B cell (primary cell): ENCODE measurements around the gene PHF8. TPM values are rescaled to one million over a fixed set of nuclear protein-coding genes. Genes with fewer than 3 reads are reported as not detected.

ENCODE experiments used
- ATAC-seq: fragments of 200-7000 bp; cut with Tn5 transposase; one replicate; pipeline ENCODE4 v1.10.0; 2021; ENCODE audit warnings: low read depth, mild to moderate bottlenecking, moderate number of reproducible peaks, moderate library complexity
- CTCF ChIA-PET: fragments of 350-600 bp; sonication (Branson Sonifier 250); formaldehyde crosslinking; loops from one replicate; lab custom pipeline; 2021; ENCODE audit warnings: antibody characterized with exemption, inconsistent platforms; lab: Charles Lee
- POLR2A ChIA-PET: fragments of 350-600 bp; sonication (Branson Sonifier 250); formaldehyde crosslinking; loops from one replicate; lab custom pipeline; 2021; ENCODE audit warnings: antibody characterized with exemption; lab: Charles Lee
- DNase-seq: peaks from one replicate; pipeline ENCODE4 v3.0.0; 2013
- H2AFZ ChIP-seq: 2 replicates; pipeline ENCODE4 v1.6.1; 2012; ENCODE audit warnings: mild to moderate bottlenecking, low read depth, low read length; ENCODE audit not compliant: insufficient read depth, poor library complexity, severe bottlenecking
- H3K27ac ChIP-seq, 2 donors: 1 replicate in 1 of 2; 2 replicates in 1 of 2; pipeline ENCODE4 v1.5.1; 2012 to 2013; ENCODE audit warnings: low read length in 2 of 2, mild to moderate bottlenecking in 2 of 2, moderate library complexity in 1 of 2
- H3K27me3 ChIP-seq, 4 experiments: fragments of 200-600 bp in 1 of 4; sonication (generic) in 1 of 4; replicated peaks in 1 of 4; 1 replicate in 2 of 4; 2 replicates in 2 of 4; pipeline versions ENCODE4 v1.6.1 to v1.7.0; 2013 to 2016; ENCODE audit warnings: low read length in 3 of 4, mild to moderate bottlenecking in 2 of 4, mixed read lengths in 1 of 4, moderate library complexity in 1 of 4; ENCODE audit not compliant: insufficient read depth in 4 of 4, control insufficient read depth in 3 of 4; ENCODE audit errors: control extremely low read depth in 1 of 4
- H3K36me3 ChIP-seq, 2 experiments: replicated peaks in 1 of 2; 1 replicate in 1 of 2; 2 replicates in 1 of 2; pipeline versions ENCODE4 v1.6.1 to v1.7.1; 2013; ENCODE audit warnings: low read length in 1 of 2; ENCODE audit not compliant: insufficient read depth in 2 of 2, control insufficient read depth in 1 of 2; ENCODE audit errors: control extremely low read depth in 1 of 2, extremely low read depth in 1 of 2
- H3K4me1 ChIP-seq, 2 donors: fragments of 200-600 bp in 1 of 2; sonication (generic) in 1 of 2; 1 replicate in 1 of 2; 2 replicates in 1 of 2; pipeline versions ENCODE4 v1.5.1 to v1.6.1; 2013 to 2017; ENCODE audit warnings: low read length in 2 of 2; ENCODE audit not compliant: control insufficient read depth in 2 of 2, insufficient read depth in 2 of 2
- H3K4me2 ChIP-seq: replicated peaks from 2 replicates; pipeline ENCODE3; 2012; ENCODE audit warnings: mild to moderate bottlenecking, low read depth, low read length; ENCODE audit not compliant: poor library complexity, severe bottlenecking
- H3K4me3 ChIP-seq, 5 experiments: fragments of 200-600 bp in 1 of 5; sonication (generic) in 1 of 5; 1 replicate in 3 of 5; 2 replicates in 2 of 5; pipeline versions ENCODE4 v1.5.1 to v1.7.0; 2011 to 2016; ENCODE audit warnings: low read length in 4 of 5, mild to moderate bottlenecking in 4 of 5, low read depth in 2 of 5, control low read depth in 1 of 5, moderate library complexity in 1 of 5; ENCODE audit not compliant: insufficient read depth in 1 of 5; ENCODE audit errors: control extremely low read depth in 1 of 5, extremely low read depth in 1 of 5
- H3K79me2 ChIP-seq: fragments of 200-600 bp; sonication (generic); one replicate; pipeline ENCODE4 v1.6.0; 2016; ENCODE audit warnings: low read length; ENCODE audit not compliant: control insufficient read depth, insufficient read depth
- H3K9ac ChIP-seq: fragments of 200-600 bp; sonication (generic); 2 replicates; pipeline ENCODE4 v1.6.1; 2017; ENCODE audit warnings: mild to moderate bottlenecking, low read length, moderate library complexity
- H3K9me3 ChIP-seq, 3 donors: one replicate each; pipeline versions ENCODE4 v1.6.1 to v1.7.1; 2013; ENCODE audit warnings: low read length in 2 of 3; ENCODE audit not compliant: control insufficient read depth in 2 of 3, insufficient read depth in 1 of 3; ENCODE audit errors: control extremely low read depth in 1 of 3
- H4K20me1 ChIP-seq: 2 replicates; pipeline ENCODE4 v1.6.0; 2012; ENCODE audit warnings: mild to moderate bottlenecking, low read length; ENCODE audit not compliant: insufficient read depth, control insufficient read depth, poor library complexity, severe bottlenecking
- H3K27ac Mint-ChIP-seq: one replicate; pipeline ENCODE4 v1.8.0; 2021; ENCODE audit warnings: mixed read lengths
- H3K27me3 Mint-ChIP-seq: one replicate; pipeline ENCODE4 v1.8.0; 2021; ENCODE audit warnings: mixed read lengths
- H3K4me1 Mint-ChIP-seq: one replicate; pipeline ENCODE4 v1.8.0; 2021; ENCODE audit warnings: mixed read lengths
- H3K4me3 Mint-ChIP-seq: one replicate; pipeline ENCODE4 v1.8.0; 2021; ENCODE audit warnings: mixed read lengths
- H3K9me3 Mint-ChIP-seq: one replicate; pipeline ENCODE4 v1.8.0; 2022; ENCODE audit warnings: mixed read lengths; ENCODE audit not compliant: insufficient read depth
- EZH2 ChIP-seq: IDR thresholded peaks from 2 replicates; pipeline ENCODE4 v1.6.1; 2012; ENCODE audit warnings: borderline replicate concordance, low read depth, mild to moderate bottlenecking, moderate library complexity, low read length; ENCODE audit not compliant: insufficient read depth, poor library complexity, severe bottlenecking
- WGBS: methylation state at CpG from one replicate; pipeline ENCODE4 v1.1.5; 2013; ENCODE audit warnings: missing lambda C conversion rate; ENCODE audit not compliant: insufficient coverage; 5-methylcytosine and 5-hydroxymethylcytosine counted together
- intact Hi-C: fragments of 100-400 bp; cut with micrococcal nuclease; formaldehyde crosslinking; loops from one replicate; pipeline ENCODE4 v1.10.0; 2022
- polyA plus RNA-seq: library from polyadenylated mRNA; depleted of rRNA; stranded (reverse); fragments of >200 nt; gene quantifications from 2 replicates; pipeline ENCODE4 v1.2.3, GENCODE V29; 2012
- total RNA-seq, 2 donors: library from RNA; stranded (reverse); fragments of 120-200 nt in 1 of 2; gene quantifications; 1 replicate in 1 of 2; 2 replicates in 1 of 2; pipeline versions ENCODE4 v1.2.3 to v1.2.4, GENCODE V29; 2013 to 2022
- TF ChIP-seq, protein P1 (sequence below): fragments of 200-600 bp; IDR thresholded peaks from one replicate; pipeline ENCODE4 v1.8.0; 2022; ENCODE audit warnings: antibody characterized with exemption, mild to moderate bottlenecking

PHF8 gene
- total and polyA plus RNA-seq, 2 donors (not counting 1 experiment from before 2014, with no cell fraction given) = 21.4 to 73.2 TPM

DNA sequence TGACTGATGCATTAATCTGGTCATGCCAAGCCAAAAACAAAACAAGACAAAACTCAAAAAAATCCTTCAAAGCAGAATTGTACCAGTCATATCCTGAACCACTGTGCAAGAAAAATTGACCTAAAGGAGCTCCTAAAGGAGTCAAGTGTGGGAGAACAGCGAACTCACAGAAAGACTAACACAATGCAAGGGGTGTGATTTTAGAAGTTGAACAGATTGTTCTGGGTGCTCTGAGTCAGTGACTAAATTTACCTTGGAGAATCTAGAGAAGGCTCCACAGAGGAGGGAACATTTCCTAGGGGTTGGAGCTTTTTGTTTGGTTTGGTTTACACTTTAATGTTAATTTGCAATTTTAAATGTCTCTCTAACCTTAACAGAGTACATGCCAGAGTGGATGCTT, 48.9 kb upstream of the PHF8 start:
- H3K9me3 ChIP-seq = no peaks in the 10 kb centered on the region
- ChIA-PET POLR2A (no interaction called here), CTCF (no interaction called here)
- no peak overlapping the region for H3K4me3 Mint-ChIP-seq
- no peaks in the 10 kb centered on the region for H3K27me3 ChIP-seq
- H3K9me3 Mint-ChIP-seq = no peaks in the 10 kb centered on the region
- WGBS = no CpG with 5 or more reads among the region's 1 CpG
- H3K27ac Mint-ChIP-seq = no peak overlapping the region
- H3K9ac ChIP-seq = no peak overlapping the region
- no peaks in the 10 kb centered on the region for H3K36me3 ChIP-seq
- no peaks in the 10 kb centered on the region for H3K4me1 Mint-ChIP-seq
- DNase-seq (no peak), ATAC-seq (no peak)
- H3K4me3 ChIP-seq = no peak overlapping the region
- intact Hi-C loops = no loop called here
- no peaks in the 10 kb centered on the region for H3K27me3 Mint-ChIP-seq
- H2AFZ ChIP-seq = no peak overlapping the region
- H3K79me2 ChIP-seq = no peaks in the 10 kb centered on the region
- no peaks in the 10 kb centered on the region for H3K4me1 ChIP-seq
- no peak overlapping the region for H3K4me2 ChIP-seq
- H4K20me1 ChIP-seq = no peaks in the 10 kb centered on the region
- H3K27ac ChIP-seq = no peak overlapping the region
- no peak for TF ChIP-seq EZH2
- TF ChIP-seq, protein P1, sequence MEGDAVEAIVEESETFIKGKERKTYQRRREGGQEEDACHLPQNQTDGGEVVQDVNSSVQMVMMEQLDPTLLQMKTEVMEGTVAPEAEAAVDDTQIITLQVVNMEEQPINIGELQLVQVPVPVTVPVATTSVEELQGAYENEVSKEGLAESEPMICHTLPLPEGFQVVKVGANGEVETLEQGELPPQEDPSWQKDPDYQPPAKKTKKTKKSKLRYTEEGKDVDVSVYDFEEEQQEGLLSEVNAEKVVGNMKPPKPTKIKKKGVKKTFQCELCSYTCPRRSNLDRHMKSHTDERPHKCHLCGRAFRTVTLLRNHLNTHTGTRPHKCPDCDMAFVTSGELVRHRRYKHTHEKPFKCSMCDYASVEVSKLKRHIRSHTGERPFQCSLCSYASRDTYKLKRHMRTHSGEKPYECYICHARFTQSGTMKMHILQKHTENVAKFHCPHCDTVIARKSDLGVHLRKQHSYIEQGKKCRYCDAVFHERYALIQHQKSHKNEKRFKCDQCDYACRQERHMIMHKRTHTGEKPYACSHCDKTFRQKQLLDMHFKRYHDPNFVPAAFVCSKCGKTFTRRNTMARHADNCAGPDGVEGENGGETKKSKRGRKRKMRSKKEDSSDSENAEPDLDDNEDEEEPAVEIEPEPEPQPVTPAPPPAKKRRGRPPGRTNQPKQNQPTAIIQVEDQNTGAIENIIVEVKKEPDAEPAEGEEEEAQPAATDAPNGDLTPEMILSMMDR = no peak

DNA sequence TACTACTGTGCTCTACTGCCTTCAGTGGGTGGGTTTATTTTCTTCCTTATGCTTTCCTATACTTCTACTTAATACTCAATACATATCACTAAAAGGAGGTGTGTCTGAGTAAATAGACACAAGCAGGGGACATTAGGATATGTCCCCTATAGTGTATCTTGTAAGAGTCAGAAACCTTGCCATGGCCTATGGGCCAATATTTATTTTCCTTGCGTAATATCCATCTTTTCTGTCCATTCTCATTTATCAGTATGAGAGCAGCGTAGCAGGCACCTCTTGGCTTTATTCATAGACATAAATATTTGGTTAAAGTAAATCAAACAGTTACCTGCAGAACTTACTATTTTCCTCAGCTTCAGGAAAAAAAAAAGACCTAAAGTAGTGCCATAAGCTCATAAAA, 46.6 kb upstream of the PHF8 start:
- Histone ChIP-seq H3K4me2 (no peak overlapping the region), H3K9ac (no peak overlapping the region), H3K36me3 (no peaks in the 10 kb centered on the region), H3K9me3 (no peaks in the 10 kb centered on the region), H3K4me3 (no peak overlapping the region), H3K4me1 (no peaks in the 10 kb centered on the region), H3K27me3 (no peaks in the 10 kb centered on the region), H3K27ac (no peak overlapping the region), H2AFZ (no peak overlapping the region), H3K79me2 (no peaks in the 10 kb centered on the region), H4K20me1 (no peaks in the 10 kb centered on the region)
- H3K4me1 Mint-ChIP-seq = no peaks in the 10 kb centered on the region
- no peaks in the 10 kb centered on the region for H3K9me3 Mint-ChIP-seq
- DNase-seq = no peak
- intact Hi-C loops = no loop called here
- CTCF ChIA-PET = no interaction called here
- POLR2A ChIA-PET = no interaction called here
- no peak for TF ChIP-seq EZH2
- TF ChIP-seq, protein P1 = no peak
- H3K27me3 Mint-ChIP-seq = no peaks in the 10 kb centered on the region
- ATAC-seq = no peak
- H3K4me3 Mint-ChIP-seq = no peak overlapping the region
- H3K27ac Mint-ChIP-seq = no peak overlapping the region
- no CpG with 5 or more reads among the region's 2 CpGs for WGBS
